GM18511 (cell line): ENCODE data around the gene NAA38.

Experiments used
- ATAC-seq: cut with Tn5 transposase; IDR thresholded peaks from one replicate; pipeline ENCODE4 v1.9.1; 2021; ENCODE audit warnings: mild to moderate bottlenecking, moderate library complexity; ENCODE audit not compliant: unreplicated experiment

Gene NAA38

GRCh38 chr17:7841396-7841914, 15.9 kb downstream of the NAA38 start:
- peak; percentile 5 for ATAC-seq

GRCh38 chr17:7840875-7841274, 16.5 kb downstream of the NAA38 start:
- ATAC-seq: no peak

DNA sequence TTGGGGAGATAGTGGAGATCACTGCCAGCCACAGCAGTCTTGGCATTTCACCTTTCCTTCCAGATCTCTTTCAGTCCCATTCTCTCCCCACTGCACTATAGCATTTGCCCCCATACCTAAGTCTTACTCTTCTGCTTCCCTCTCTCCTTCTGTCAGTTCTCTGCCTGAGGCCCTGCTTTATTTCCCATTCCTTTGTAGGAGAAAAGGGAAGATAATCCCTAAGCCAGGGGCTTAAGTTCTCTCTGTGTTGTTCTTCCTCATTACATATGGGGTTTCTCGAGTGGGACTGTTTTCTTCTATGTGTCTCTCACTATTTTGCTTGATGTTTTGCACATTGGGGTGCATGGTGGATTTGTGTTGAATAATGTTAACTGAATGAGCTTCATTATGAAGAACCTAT, 16.9 kb downstream of the NAA38 start:
- no peak for ATAC-seq

GRCh38 chr17:7839876-7840261, 17.5 kb downstream of the NAA38 start:
- ATAC-seq: no peak

- no peak for ATAC-seq
Measured at GRCh38 chr17:7839190-7839875, 18.0 kb downstream of the NAA38 start.

DNA sequence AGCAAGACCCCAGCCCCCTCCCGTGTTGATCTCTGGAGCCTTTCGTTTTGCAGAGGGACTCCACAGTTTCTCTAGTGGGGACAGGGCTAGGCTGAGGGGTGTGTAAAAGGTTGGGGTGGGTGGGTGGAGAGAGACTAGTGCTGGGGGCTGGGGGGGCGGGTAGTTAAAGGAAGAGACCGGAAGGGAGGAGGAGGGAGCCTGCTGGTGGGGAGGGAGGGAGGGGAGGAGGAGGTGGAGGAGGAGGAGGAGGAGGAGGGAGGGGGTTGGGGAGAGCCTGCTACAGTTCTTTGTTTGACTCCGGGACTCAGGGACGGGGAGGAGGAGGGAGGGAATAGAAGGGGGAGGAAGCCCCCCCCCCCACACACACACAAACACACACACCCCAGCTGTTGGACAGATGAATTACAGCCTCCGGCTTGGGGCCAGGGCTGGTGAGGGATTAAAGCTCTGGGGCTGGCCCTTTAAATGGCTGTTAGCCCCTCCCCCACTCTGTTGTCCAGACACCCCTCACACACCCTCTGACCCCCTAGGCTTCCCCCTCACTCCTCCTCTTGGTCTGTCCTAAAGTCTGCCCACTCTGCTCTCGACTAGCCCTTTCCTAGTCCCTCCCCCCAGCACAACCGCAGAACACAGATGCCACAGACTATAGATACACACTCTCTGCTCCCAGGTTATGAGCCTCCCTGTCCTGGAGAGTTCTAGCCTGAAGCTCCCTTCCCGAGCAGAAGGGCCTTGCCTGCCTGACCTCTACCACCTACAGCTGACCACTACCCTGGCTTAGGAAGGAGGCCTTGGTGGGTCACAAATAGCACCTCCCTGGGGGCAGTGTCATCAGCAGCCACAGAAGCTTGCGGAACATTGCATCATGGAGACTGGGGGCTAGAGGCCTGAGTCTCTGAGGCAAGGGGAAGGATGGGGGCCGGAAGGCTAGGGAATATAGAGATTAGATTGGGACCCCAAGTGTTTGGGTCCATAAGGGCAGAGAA, 19.0 kb downstream of the NAA38 start:
- no peak for ATAC-seq

- no peak for ATAC-seq
Measured at GRCh38 chr17:7837408-7838088, 19.8 kb downstream of the NAA38 start.

DNA sequence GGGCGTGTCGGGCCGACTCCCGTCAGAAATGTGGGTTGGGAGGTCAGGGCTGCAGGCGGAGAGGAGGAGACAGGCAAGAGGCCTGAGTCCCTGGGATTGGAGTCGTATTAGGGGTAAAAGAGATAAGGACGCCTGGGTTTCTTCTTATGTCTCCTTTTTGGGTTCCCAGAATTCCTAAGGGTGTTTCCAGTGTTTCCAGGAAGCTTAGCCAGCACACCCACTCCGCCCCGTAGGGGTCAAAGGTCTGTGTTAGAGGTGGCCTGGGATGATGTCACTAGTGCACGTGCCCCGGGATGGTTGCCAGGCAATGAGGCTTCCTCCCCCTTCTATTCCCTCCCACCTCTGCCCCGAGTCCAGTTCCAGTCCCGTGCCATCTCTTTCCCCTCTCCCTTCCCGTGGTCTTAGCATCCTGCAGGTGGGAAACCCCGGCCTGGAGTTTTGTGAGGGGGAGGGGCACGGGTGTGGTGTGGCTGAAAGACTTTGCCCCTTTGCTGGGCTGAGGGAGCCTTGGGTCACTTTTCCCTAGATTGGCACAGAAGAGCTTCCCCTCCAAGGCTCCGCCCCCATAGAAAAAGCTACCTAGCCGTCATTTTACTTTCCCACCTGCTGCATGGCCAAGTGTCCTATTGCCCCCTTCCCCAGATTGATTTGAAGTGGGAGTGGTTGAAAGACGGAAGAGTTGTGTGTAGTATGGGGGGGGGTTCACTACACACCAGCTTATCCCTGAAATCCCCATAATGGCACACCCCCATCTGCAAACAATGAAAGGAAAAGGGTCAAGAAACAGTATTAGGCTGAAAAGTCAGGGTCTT, 20.6 kb downstream of the NAA38 start:
- ATAC-seq: no peak

GRCh38 chr17:7835814-7836595, 21.4 kb downstream of the NAA38 start:
- peak; percentile 33 for ATAC-seq

DNA sequence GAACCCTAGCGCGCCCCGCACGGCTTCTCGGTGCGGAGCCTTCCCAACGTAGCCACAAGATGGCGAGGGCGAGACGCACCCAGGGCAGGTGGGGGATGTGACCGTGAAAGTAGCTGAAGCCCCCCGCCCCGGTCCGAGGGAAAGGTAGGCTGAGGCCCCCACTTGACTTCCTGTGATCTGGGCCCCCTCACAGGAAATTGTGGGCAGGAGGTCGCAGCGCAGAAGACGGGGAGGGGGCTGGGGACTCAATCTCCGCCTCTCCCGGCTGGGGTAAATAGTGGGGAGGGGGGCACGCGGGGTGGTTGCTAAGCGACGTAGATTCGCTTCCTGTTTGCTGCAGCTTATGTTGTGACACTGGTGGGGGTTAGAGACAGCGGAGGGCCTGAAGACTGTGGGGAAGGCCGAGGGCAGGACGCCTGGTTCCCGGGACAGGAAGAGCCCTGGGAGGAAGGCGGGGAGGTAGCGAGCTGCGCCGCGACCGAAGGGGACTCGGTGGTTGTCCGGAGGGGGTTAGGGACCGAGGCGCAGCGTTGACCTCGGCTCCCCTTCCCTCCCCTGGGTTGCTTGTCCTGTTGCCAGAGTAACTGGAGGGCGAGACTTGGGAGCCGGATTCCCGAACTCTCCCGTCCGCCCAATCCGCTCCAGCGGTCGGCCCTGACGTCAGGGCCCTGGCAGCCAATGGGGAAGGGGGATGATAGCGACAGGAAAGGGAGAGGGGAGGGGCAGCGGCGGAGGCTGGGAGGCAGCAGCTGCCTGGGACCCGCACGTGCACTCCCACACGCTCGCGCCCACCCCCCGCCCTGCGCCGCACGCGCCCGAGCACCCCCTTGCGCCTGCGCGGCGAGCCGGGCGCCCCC, 22.2 kb downstream of the NAA38 start:
- peak; percentile 49 for ATAC-seq

GRCh38 chr17:7834542-7834956, 22.8 kb downstream of the NAA38 start:
- ATAC-seq: peak; percentile 20

- peak; percentile 45 for ATAC-seq
Measured at GRCh38 chr17:7833795-7834541, 23.4 kb downstream of the NAA38 start, which contains the start of gene KDM6B. Gene KDM6B (plus strand): TSS chr17:7834217. CDS start chr17:7845555, 11,338 bp downstream.

DNA sequence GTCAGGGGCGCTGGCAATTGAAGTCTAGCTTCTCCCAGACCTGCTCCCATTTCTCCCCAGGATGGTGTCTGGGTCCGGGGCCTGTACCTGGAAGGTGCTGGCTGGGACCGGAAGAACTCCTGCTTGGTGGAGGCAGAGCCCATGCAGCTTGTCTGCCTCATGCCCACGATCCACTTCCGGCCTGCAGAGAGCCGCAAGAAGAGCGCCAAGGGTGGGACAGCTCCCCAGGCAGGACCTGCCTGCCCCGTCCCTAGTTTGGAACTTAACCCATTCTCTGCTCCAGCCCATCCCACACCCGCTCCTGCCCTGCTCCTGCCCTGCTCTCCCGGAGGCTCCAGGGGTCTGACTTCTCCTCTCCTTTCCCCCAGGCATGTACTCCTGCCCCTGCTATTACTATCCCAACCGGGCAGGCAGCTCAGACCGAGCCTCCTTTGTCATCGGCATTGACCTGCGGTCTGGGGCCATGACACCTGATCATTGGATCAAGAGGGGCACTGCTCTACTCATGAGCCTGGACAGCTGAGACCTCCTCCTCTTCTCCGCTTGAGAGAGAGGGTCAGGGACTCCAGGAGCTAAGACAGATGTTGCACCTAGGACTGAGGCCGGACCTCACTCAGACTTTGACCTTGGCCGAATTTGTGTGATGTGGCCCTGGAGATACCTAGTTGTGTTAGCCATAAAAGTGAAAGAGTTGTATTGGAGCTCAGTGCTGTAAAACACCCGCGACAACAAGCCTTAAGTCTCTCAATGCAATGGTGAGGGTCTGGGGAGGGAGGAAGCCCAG, 24.2 kb downstream of the NAA38 start:
- ATAC-seq: no peak

GRCh38 chr17:7832431-7832830, 24.9 kb downstream of the NAA38 start:
- no peak for ATAC-seq

DNA sequence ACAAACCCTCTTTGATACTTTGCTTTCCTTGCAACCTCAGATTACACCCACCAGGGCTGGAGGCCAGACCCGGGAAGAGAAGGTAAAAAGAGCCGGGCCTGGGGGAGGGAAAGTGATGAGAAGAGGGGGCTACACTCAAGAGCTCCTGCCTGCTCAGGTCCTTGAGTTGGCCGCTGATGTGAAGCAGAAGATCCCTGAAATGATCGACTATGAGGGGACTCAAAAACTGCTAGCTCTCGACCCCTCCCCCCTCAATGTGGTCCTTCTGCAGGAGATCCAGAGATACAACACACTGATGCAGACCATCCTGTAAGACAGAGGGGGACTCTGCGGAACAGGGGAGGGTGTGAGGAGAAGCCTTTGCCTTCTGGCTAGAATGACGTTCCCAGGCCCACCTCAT, 26.1 kb downstream of the NAA38 start:
- ATAC-seq: no peak

GRCh38 chr17:7830616-7831015, 26.7 kb downstream of the NAA38 start:
- ATAC-seq: no peak
